ENCODE data around the gene TRIM17. TPM values are rescaled to one million over a fixed set of nuclear protein-coding genes. Genes with fewer than 3 reads are reported as not detected.

TRIM17 gene
- total and polyA plus RNA-seq, 9 of the 15 experiments (the other 6 are each of a cell fraction or from before 2014, with no cell fraction given), result not detected

DNA sequence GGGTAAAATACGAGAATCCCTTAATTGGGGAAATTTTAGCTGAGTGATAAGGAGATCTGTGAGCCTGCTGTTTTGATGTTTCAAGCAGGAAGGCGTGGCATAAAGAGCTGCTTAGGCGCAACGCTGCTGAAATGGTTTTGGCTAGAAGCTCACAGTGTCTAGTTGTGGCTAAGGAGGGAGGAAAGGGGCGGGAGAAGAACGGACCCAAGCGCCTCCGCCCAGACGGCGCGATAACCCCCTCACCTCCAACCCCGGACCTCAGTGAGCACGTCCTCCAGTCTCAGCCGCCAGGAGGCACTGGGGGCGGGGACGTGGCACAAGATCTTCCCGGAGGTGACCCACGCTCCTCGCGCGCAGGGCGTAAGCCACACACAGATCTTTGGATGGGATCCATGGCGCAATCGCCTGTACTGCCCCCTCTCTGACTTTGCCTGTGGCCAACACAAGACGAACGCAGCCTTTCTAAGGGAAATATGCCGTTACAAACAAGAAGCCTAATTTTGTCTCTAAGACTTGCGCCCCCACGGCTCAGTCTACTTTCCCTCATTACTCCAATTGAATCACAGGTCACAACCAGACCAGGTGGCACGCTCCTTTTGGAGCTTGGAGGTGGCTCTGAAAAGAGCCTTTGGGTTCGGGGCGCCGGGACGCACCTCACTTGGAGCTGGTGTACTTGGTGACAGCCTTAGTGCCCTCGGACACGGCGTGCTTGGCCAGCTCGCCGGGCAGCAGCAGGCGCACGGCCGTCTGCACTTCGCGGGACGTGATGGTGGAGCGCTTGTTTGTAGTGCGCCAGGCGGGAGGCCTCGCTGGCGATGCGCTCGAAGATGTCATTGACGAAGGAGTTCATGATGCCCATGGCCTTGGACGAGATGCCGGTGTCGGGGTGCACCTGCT, 47.1 kb upstream of the TRIM17 start (continued):
- TF ChIP-seq ZFP91 (CRISPR knock-in tag; IDR thresholded peaks at IDR 0.05) (0 out of 2 replicates have a peak, but pooled peaks have one; percentile 11), HDAC1 (IDR thresholded peaks at IDR 0.05) (peak in 1 of 2 experiments; percentile 93; a peak in 2 of 4 replicates), ARNT (IDR thresholded peaks at IDR 0.05) (peak in 1 of 2 experiments; percentile 88; a peak in 2 of 4 replicates), TFAP4 (CRISPR knock-in tag; IDR thresholded peaks at IDR 0.05; ENCODE audit: borderline replicate concordance) (peak; percentile 93), LCOR (CRISPR knock-in tag; IDR thresholded peaks at IDR 0.05) (peak; percentile 92; the same call in 1 of the 2 replicates), CEBPB (tag; IDR thresholded peaks at IDR 0.05) (peak; percentile 97), NR4A1 (CRISPR knock-in tag; IDR thresholded peaks at IDR 0.05) (no peak), NR4A1 (tag; IDR thresholded peaks at IDR 0.05) (peak; percentile 70; the same call in 1 of the 2 replicates), TFE3 (CRISPR knock-in tag; IDR thresholded peaks at IDR 0.05) (no peak), KLF13 (tag; IDR thresholded peaks at IDR 0.05; ENCODE audit: borderline replicate concordance, low read depth) (peak; percentile 86), ZKSCAN1 (IDR thresholded peaks at IDR 0.05; ENCODE audit: low read depth, low read length) (peak; percentile 84), HCFC1 (IDR thresholded peaks at IDR 0.05; ENCODE audit: low read depth, low read length) (peak; percentile 56; the same call in 1 of the 2 replicates), VEZF1 (CRISPR knock-in tag; IDR thresholded peaks at IDR 0.05) (peak; percentile 95), NBN (IDR thresholded peaks at IDR 0.05; ENCODE audit: low read depth) (peak; percentile 94), ZBTB9 (CRISPR knock-in tag; IDR thresholded peaks at IDR 0.05) (peak; percentile 69; the same call in 1 of the 2 replicates), HLTF (IDR thresholded peaks at IDR 0.05) (peak; percentile 30), ZNF263 (CRISPR knock-in tag; IDR thresholded peaks at IDR 0.05; ENCODE audit: borderline replicate concordance) (peak; percentile 65; the same call in 1 of the 2 replicates), PHF21A (IDR thresholded peaks at IDR 0.05; ENCODE audit: borderline replicate concordance, low read depth) (0 out of 2 replicates have a peak, but pooled peaks have one; percentile 18), TCF3 (CRISPR knock-in tag; IDR thresholded peaks at IDR 0.05) (peak; percentile 64)

All from K562 (cell line).